Inflammatory macrophage treated with lipopolysaccharide for 1 hour (primary cell): ENCODE measurements around the gene PRSS38.

Source experiments
- DNase-seq, 2 donors: peaks; one replicate each; pipeline ENCODE4 v3.0.0-alpha.2; 2020 to 2022

PRSS38 gene

GRCh38 chr1:227779685-227780084 lies 35.8 kb upstream of the PRSS38 start:
- no peak for DNase-seq

- no peak for DNase-seq
Observed at GRCh38 chr1:227780101-227781044, 35.1 kb upstream of the PRSS38 start.

- no peak for DNase-seq
Observed at GRCh38 chr1:227781314-227781930, 34.1 kb upstream of the PRSS38 start.

- no peak for DNase-seq
Observed at GRCh38 chr1:227782226-227782625, 33.2 kb upstream of the PRSS38 start.

GRCh38 chr1:227785094-227785804 lies 30.2 kb upstream of the PRSS38 start:
- DNase-seq, result no peak

GRCh38 chr1:227785805-227786671 lies 29.4 kb upstream of the PRSS38 start:
- DNase-seq, result no peak

GRCh38 chr1:227786673-227787512 lies 28.6 kb upstream of the PRSS38 start:
- DNase-seq, result no peak

GRCh38 chr1:227787513-227788270 lies 27.8 kb upstream of the PRSS38 start:
- DNase-seq, result peak; percentile 50 to 70

GRCh38 chr1:227788271-227789083 lies 27.0 kb upstream of the PRSS38 start:
- peak in 1 of 2 donors; percentile 2 for DNase-seq

GRCh38 chr1:227789084-227790033 lies 26.1 kb upstream of the PRSS38 start:
- DNase-seq, result no peak

- no peak for DNase-seq
Observed at GRCh38 chr1:227790034-227790400, 25.5 kb upstream of the PRSS38 start.

GRCh38 chr1:227790868-227791267 lies 24.6 kb upstream of the PRSS38 start:
- no peak for DNase-seq

GRCh38 chr1:227791425-227792143 lies 23.9 kb upstream of the PRSS38 start:
- no peak for DNase-seq

- no peak for DNase-seq
Observed at GRCh38 chr1:227792216-227793078, 23.0 kb upstream of the PRSS38 start.

GRCh38 chr1:227793079-227793947 lies 22.2 kb upstream of the PRSS38 start:
- DNase-seq, result no peak
